IMR-90 (cell line): ENCODE data around the gene RTEL1. TPM values are rescaled to one million over a fixed set of nuclear protein-coding genes. Genes with fewer than 3 reads are reported as not detected.

Source experiments
- ATAC-seq: fragments of 200-7000 bp; cut with Tn5 transposase; 2 replicates; pipeline ENCODE4 v1.9.1; 2020; ENCODE audit warnings: low read depth, mild to moderate bottlenecking, moderate library complexity
- BruUV-seq: library from RNA; stranded (reverse); fragments of 400-500 nt; replicated peaks from 2 replicates; lab custom pipeline; 2021; lab: Mats Ljungman, UMichigan
- CTCF ChIA-PET: fragments of 300-600 bp; formaldehyde crosslinking; extraction: SDS; loops from one replicate; lab custom pipeline; 2021; ENCODE audit warnings: antibody characterized with exemption; lab: Yijun Ruan, JAX
- POLR2A ChIA-PET: fragments of 300-600 bp; sonication (Branson Sonifier 250); formaldehyde crosslinking; loops from one replicate; lab custom pipeline; 2022; ENCODE audit warnings: antibody characterized with exemption; ENCODE audit not compliant: unreplicated experiment; lab: Charles Lee
- DNase-seq: peaks from one replicate; pipeline ENCODE4 v3.0.0; 2013
- H2AFZ ChIP-seq: replicated peaks from 2 replicates; pipeline ENCODE3; 2013; ENCODE audit warnings: low read length, mild to moderate bottlenecking; ENCODE audit not compliant: poor library complexity
- H2AK5ac ChIP-seq: 2 replicates; pipeline ENCODE4 v1.6.1; 2013; ENCODE audit warnings: low read depth, low read length, inconsistent platforms
- H2AK9ac ChIP-seq: replicated peaks from 2 replicates; pipeline ENCODE3; 2013; ENCODE audit warnings: mild to moderate bottlenecking, low read depth, low read length, moderate library complexity; ENCODE audit not compliant: poor library complexity
- H2BK120ac ChIP-seq: 2 replicates; pipeline ENCODE4 v1.6.1; 2013; ENCODE audit warnings: low read depth, low read length, inconsistent platforms
- H2BK15ac ChIP-seq: 3 replicates; pipeline ENCODE4 v1.6.1; 2013; ENCODE audit warnings: low read depth, low read length, inconsistent platforms
- H2BK20ac ChIP-seq: 2 replicates; pipeline ENCODE4 v1.6.1; 2013; ENCODE audit warnings: low read depth, mild to moderate bottlenecking, inconsistent platforms, low read length, moderate library complexity
- H2BK5ac ChIP-seq: 2 replicates; pipeline ENCODE4 v1.6.1; 2013; ENCODE audit warnings: mild to moderate bottlenecking, low read depth, low read length, inconsistent platforms; ENCODE audit not compliant: poor library complexity, severe bottlenecking
- H3K14ac ChIP-seq: replicated peaks from 2 replicates; pipeline ENCODE4 v1.6.1; 2013; ENCODE audit warnings: low read depth, low read length, inconsistent platforms
- H3K18ac ChIP-seq: 2 replicates; pipeline ENCODE4 v1.6.1; 2013; ENCODE audit warnings: low read depth, low read length, control low read depth
- H3K23ac ChIP-seq: 2 replicates; pipeline ENCODE4 v1.6.1; 2013; ENCODE audit warnings: low read depth, low read length, inconsistent platforms
- H3K27ac ChIP-seq: 2 replicates; pipeline ENCODE4 v1.5.1; 2013; ENCODE audit warnings: mild to moderate bottlenecking, control low read depth, low read length; ENCODE audit not compliant: insufficient read depth
- H3K27me3 ChIP-seq: 2 replicates; pipeline ENCODE4 v1.6.1; 2013; ENCODE audit warnings: low read length; ENCODE audit not compliant: control insufficient read depth, insufficient read depth
- H3K36me3 ChIP-seq: 2 replicates; pipeline ENCODE4 v1.6.1; 2013; ENCODE audit warnings: low read length, mixed read lengths; ENCODE audit not compliant: control insufficient read depth, insufficient read depth
- H3K4ac ChIP-seq: 2 replicates; pipeline ENCODE4 v1.6.1; 2013; ENCODE audit warnings: low read depth, low read length, inconsistent platforms
- H3K4me1 ChIP-seq: 2 replicates; pipeline ENCODE4 v1.6.1; 2013; ENCODE audit warnings: low read length, mixed read lengths; ENCODE audit not compliant: control insufficient read depth, insufficient read depth
- H3K4me2 ChIP-seq: 2 replicates; pipeline ENCODE4 v1.6.1; 2013; ENCODE audit warnings: low read depth, mild to moderate bottlenecking, control low read depth, low read length, moderate library complexity
- H3K4me3 ChIP-seq: 2 replicates; pipeline ENCODE4 v1.5.1; 2013; ENCODE audit warnings: low read depth, mild to moderate bottlenecking, control low read depth, low read length, moderate library complexity; ENCODE audit not compliant: insufficient read depth
- H3K56ac ChIP-seq: 2 replicates; pipeline ENCODE4 v1.6.1; 2013; ENCODE audit warnings: low read length, inconsistent platforms; ENCODE audit not compliant: insufficient read depth; ENCODE audit errors: extremely low read depth
- H3K79me1 ChIP-seq, 2 experiments: 2 replicates each; pipeline ENCODE4 v1.6.1; 2013; ENCODE audit warnings: low read length in 2 of 2, inconsistent platforms in 1 of 2, low read depth in 1 of 2
- H3K9ac ChIP-seq: 2 replicates; pipeline ENCODE4 v1.6.1; 2013; ENCODE audit warnings: low read depth, low read length, control low read depth
- H3K9me1 ChIP-seq: 2 replicates; pipeline ENCODE4 v1.6.1; 2013; ENCODE audit warnings: low read length, inconsistent platforms; ENCODE audit not compliant: insufficient read depth
- H3K9me3 ChIP-seq: 2 replicates; pipeline ENCODE4 v1.6.1; 2013; ENCODE audit warnings: low read length; ENCODE audit not compliant: control insufficient read depth, insufficient read depth
- H4K20me1 ChIP-seq: 2 replicates; pipeline ENCODE4 v1.6.1; 2013; ENCODE audit warnings: low read length, inconsistent platforms; ENCODE audit not compliant: insufficient read depth
- H4K5ac ChIP-seq: 2 replicates; pipeline ENCODE4 v1.6.1; 2013; ENCODE audit warnings: mild to moderate bottlenecking, low read depth, low read length, control low read depth
- H4K8ac ChIP-seq, 2 experiments: 2 replicates each; pipeline ENCODE4 v1.6.1; 2013; ENCODE audit warnings: low read depth in 2 of 2, low read length in 2 of 2, control low read depth in 1 of 2, inconsistent platforms in 1 of 2
- H4K91ac ChIP-seq: 2 replicates; pipeline ENCODE4 v1.6.1; 2013; ENCODE audit warnings: low read depth, low read length, inconsistent platforms; ENCODE audit not compliant: insufficient read depth
- BHLHE40 ChIP-seq: fragments of 150-350 bp; IDR thresholded peaks from 2 replicates; pipeline ENCODE4 v1.6.1; 2016; ENCODE audit warnings: mild to moderate bottlenecking, low read depth, low read length
- CEBPB ChIP-seq: IDR thresholded peaks from 2 replicates; pipeline ENCODE4 v1.6.1; 2012; ENCODE audit warnings: low read depth, low read length, improper control_type of control experiment
- CHD1 ChIP-seq: IDR thresholded peaks from 2 replicates; pipeline ENCODE4 v1.6.1; 2012; ENCODE audit warnings: low read depth, low read length, improper control_type of control experiment
- CTCF ChIP-seq: conservative IDR thresholded peaks from 2 replicates; pipeline ENCODE4 v1.5.1; 2012; ENCODE audit warnings: mild to moderate bottlenecking, low read depth, low read length, improper control_type of control experiment
- ELK1 ChIP-seq: fragments of 150-350 bp; IDR thresholded peaks from 2 replicates; pipeline ENCODE4 v1.6.1; 2016; ENCODE audit warnings: low read depth, mild to moderate bottlenecking, low read length, moderate library complexity, borderline replicate concordance
- FOS ChIP-seq: fragments of 150-350 bp; IDR thresholded peaks from 2 replicates; pipeline ENCODE4 v1.6.1; 2016; ENCODE audit warnings: low read depth, low read length
- MAFK ChIP-seq: IDR thresholded peaks from 2 replicates; pipeline ENCODE4 v1.6.1; 2012; ENCODE audit warnings: low read depth, low read length, improper control_type of control experiment
- MAZ ChIP-seq: IDR thresholded peaks from 2 replicates; pipeline ENCODE4 v1.6.1; 2012; ENCODE audit warnings: low read depth, mild to moderate bottlenecking, low read length, improper control_type of control experiment, moderate library complexity, borderline replicate concordance
- MXI1 ChIP-seq: IDR thresholded peaks from 2 replicates; pipeline ENCODE4 v1.6.1; 2012; ENCODE audit warnings: low read depth, mild to moderate bottlenecking, low read length, moderate library complexity, borderline replicate concordance
- NFE2L2 ChIP-seq: fragments of 150-350 bp; IDR thresholded peaks from 2 replicates; pipeline ENCODE4 v1.6.1; 2016; ENCODE audit warnings: low read depth, mild to moderate bottlenecking, low read length
- POLR2A ChIP-seq: IDR thresholded peaks from 2 replicates; pipeline ENCODE4 v1.6.1; 2012; ENCODE audit warnings: mild to moderate bottlenecking, low read depth, low read length
- RAD21 ChIP-seq: IDR thresholded peaks from 2 replicates; pipeline ENCODE4 v1.6.1; 2012; ENCODE audit warnings: low read length, improper control_type of control experiment
- RCOR1 ChIP-seq: IDR thresholded peaks from 2 replicates; pipeline ENCODE4 v1.6.1; 2012; ENCODE audit warnings: mild to moderate bottlenecking, low read length, improper control_type of control experiment; ENCODE audit not compliant: insufficient replicate concordance
- RFX5 ChIP-seq: IDR thresholded peaks from 2 replicates; pipeline ENCODE4 v1.8.0; 2012; ENCODE audit warnings: low read depth, mild to moderate bottlenecking, low read length, moderate library complexity
- USF2 ChIP-seq: fragments of 150-350 bp; IDR thresholded peaks from 2 replicates; pipeline ENCODE4 v1.6.1; 2017; ENCODE audit warnings: mild to moderate bottlenecking, antibody characterized with exemption, low read length, low read depth
- WGBS, 2 experiments: methylation state at CpG; one replicate each; pipeline versions ENCODE4 v1.1.5 to v1.1.7; 2013; ENCODE audit warnings: missing lambda C conversion rate in 2 of 2; ENCODE audit not compliant: insufficient read length in 1 of 2; ENCODE audit errors: extremely low coverage in 2 of 2; 5-methylcytosine and 5-hydroxymethylcytosine counted together
- dilution Hi-C: fragments of 300-500 bp; cut with HindIII; formaldehyde crosslinking; loops from one replicate; pipeline ENCODE4 v1.14.3; 2018; ENCODE audit warnings: low sequenced_read_pairs; ENCODE audit not compliant: unreplicated experiment
- in situ Hi-C: fragments of 300-500 bp; cut with MboI; formaldehyde crosslinking; loops from 3 replicates; pipeline ENCODE4 v1.14.3; 2019; ENCODE audit warnings: low sequenced_read_pairs, inconsistent platforms, mixed read lengths
- intact Hi-C: fragments of 100-400 bp; cut with micrococcal nuclease; formaldehyde crosslinking; loops from 2 replicates; pipeline ENCODE4 v1.10.0; 2022
- polyA plus RNA-seq, 3 experiments: library from polyadenylated mRNA; depleted of rRNA; stranded (reverse); fragments of >200 nt; gene quantifications; 2 replicates each; pipeline ENCODE4 v1.2.3, GENCODE V29; 2012; ENCODE audit warnings: low replicate concordance in 1 of 3
- total RNA-seq: library from RNA; depleted of rRNA; stranded (reverse); fragments of >200 nt; gene quantifications from 2 replicates; pipeline ENCODE4 v1.2.3, GENCODE V29; 2012

The RTEL1 gene
- total and polyA plus RNA-seq, 2 of the 4 experiments (the other 2 are of a cell fraction), result 14.7 to 18.8 TPM

GRCh38 chr20:63712191-63712590 lies 54.1 kb downstream of the RTEL1 start:
- Histone ChIP-seq H3K56ac (no peak overlapping the region), H3K9ac (no peak overlapping the region), H3K23ac (no peak overlapping the region), H3K4ac (no peak overlapping the region), H2BK15ac (no peak overlapping the region), H2AK5ac (no peak overlapping the region), H2AFZ (no peak overlapping the region), H2BK5ac (no peak overlapping the region), H3K9me3 (peaks cover 4% of the 10 kb centered on the region), H4K91ac (no peak overlapping the region), H3K9me1 (no peaks in the 10 kb centered on the region), H2AK9ac (no peak overlapping the region), H3K79me1 (peaks cover 0 to 42% of the 10 kb centered on the region in 2 experiments; a peak in 3 of 4 replicates), H3K14ac (no peak overlapping the region), H3K27ac (no peak overlapping the region), H3K4me3 (no peak overlapping the region), H4K20me1 (no peaks in the 10 kb centered on the region; the same call in none of the 2 replicates), H4K8ac (no peak overlapping the region), H2BK120ac (no peak overlapping the region), H3K27me3 (no peaks in the 10 kb centered on the region), H3K4me1 (peaks cover 5% of the 10 kb centered on the region), H3K4me2 (no peak overlapping the region), H2BK20ac (no peak overlapping the region), H3K18ac (no peak overlapping the region), H3K36me3 (peaks cover 32% of the 10 kb centered on the region), H4K5ac (no peak overlapping the region)
- BruUV-seq, result no TSS peak
- DNase-seq (no peak), ATAC-seq (no peak)
- ChIA-PET POLR2A (no interaction called here), CTCF (no interaction called here)
- in situ Hi-C loops, result no loop called here
- TF ChIP-seq POLR2A (no peak), USF2 (no peak), ELK1 (no peak), CHD1 (no peak), FOS (no peak), CTCF (no peak), MXI1 (no peak), RFX5 (no peak), BHLHE40 (no peak), MAZ (no peak), MAFK (no peak), RCOR1 (no peak), NFE2L2 (no peak), RAD21 (no peak), CEBPB (no peak)
- intact Hi-C loops, result no loop called here
- 100% methylated on average over 1 of the region's 1 CpG; no CpG with 5 or more reads in 1 of the 2 experiments for WGBS, 2 experiments
- dilution Hi-C loops, result no loop called here
